Measurements from ENCODE around the gene DCAF15.

The DCAF15 gene

DNA sequence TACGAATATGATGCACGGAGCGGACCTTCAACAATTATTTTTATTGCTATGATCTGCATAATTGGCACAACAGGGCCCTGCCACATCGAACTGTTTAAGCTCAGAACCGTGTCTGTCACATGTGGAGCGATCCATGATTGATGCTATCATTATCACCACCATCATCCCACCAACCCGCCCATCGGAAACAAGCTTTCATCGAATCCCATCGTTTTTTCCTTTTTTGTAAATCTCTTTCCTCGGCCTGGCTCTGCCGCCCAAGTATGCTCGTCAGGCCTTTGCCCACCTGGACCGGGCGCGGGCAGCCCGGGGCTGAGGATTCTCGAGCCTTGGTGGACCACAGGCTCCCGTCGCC, 533 bp upstream of the DCAF15 start:
- no peaks in the 10 kb centered on the region for H3K9me3 ChIP-seq (ENCODE audit: control insufficient read depth in 1 of 2, low read length in 2 of 2)
- no peaks in the 10 kb centered on the region for H3K27me3 ChIP-seq (ENCODE audit: low read depth, low read length)
- H3K27ac ChIP-seq (ENCODE audit: low read length), result no peak overlapping the region
- H3K36me3 ChIP-seq (ENCODE audit: control insufficient read depth in 1 of 2, insufficient read depth in 2 of 2, low read length in 2 of 2), result peaks cover 6 to 23% of the 10 kb centered on the region in 2 donors
- peak overlapping the region; percentile 38 to 76 for H3K4me3 ChIP-seq (ENCODE audit: low read depth in 1 of 2, low read length in 2 of 2)
- peaks cover 7 to 15% of the 10 kb centered on the region in 2 donors for H3K4me1 ChIP-seq (ENCODE audit: control insufficient read depth in 1 of 2, insufficient read depth in 2 of 2, low read length in 2 of 2)

DNA sequence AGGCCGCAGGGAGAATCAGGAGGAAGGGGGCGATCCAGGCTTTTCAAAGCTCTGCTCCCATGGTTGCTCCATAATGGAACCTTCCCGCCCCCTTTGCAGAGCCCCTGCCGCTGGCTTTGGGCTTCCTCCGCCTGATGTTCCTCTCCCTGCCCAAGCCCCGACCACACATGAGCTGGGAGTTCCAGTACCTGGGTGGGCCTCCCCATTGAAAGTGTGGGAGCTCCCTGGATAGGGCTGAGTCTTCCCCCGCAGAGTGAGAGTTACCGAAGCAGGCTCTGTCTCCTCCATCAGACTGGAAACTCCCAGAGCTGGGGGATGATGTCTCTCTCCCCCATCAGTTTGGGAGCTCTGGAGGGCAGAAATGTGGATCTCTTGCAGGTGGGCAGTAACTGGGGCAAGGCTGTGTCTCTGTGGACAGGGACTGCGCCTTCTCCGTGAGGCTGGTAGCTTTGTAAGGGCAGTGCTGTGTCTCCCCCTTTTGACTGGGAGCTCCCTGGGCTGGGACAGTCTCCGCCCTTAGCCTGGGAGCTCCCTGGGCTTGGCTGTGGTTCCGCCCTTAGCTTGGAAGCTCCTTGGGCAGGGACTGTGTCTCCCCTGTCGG, 722 bp downstream of the DCAF15 start:
- peaks cover 11 to 36% of the 10 kb centered on the region in 2 donors for H3K36me3 ChIP-seq (ENCODE audit: control insufficient read depth in 1 of 2, insufficient read depth in 2 of 2, low read length in 2 of 2)
- H3K27ac ChIP-seq (ENCODE audit: low read length), result peak overlapping the region; percentile 45
- no peaks in the 10 kb centered on the region for H3K9me3 ChIP-seq (ENCODE audit: control insufficient read depth in 1 of 2, low read length in 2 of 2)
- no peaks in the 10 kb centered on the region for H3K27me3 ChIP-seq (ENCODE audit: low read depth, low read length)
- peaks cover 7 to 15% of the 10 kb centered on the region in 2 donors for H3K4me1 ChIP-seq (ENCODE audit: control insufficient read depth in 1 of 2, insufficient read depth in 2 of 2, low read length in 2 of 2)
- peak overlapping the region; percentile 75 to 76 for H3K4me3 ChIP-seq (ENCODE audit: low read depth in 1 of 2, low read length in 2 of 2)

- H3K4me3 ChIP-seq (ENCODE audit: low read depth in 1 of 2, low read length in 2 of 2), result no peak overlapping the region
- peaks cover 16 to 40% of the 10 kb centered on the region in 2 donors for H3K36me3 ChIP-seq (ENCODE audit: control insufficient read depth in 1 of 2, insufficient read depth in 2 of 2, low read length in 2 of 2)
- no peak overlapping the region for H3K27ac ChIP-seq (ENCODE audit: low read length)
- no peaks in the 10 kb centered on the region for H3K27me3 ChIP-seq (ENCODE audit: low read depth, low read length)
- H3K9me3 ChIP-seq (ENCODE audit: control insufficient read depth in 1 of 2, low read length in 2 of 2), result no peaks in the 10 kb centered on the region
- H3K4me1 ChIP-seq (ENCODE audit: control insufficient read depth in 1 of 2, insufficient read depth in 2 of 2, low read length in 2 of 2), result peaks cover 7 to 15% of the 10 kb centered on the region in 2 donors
These were observed 1.9 kb downstream of the DCAF15 start for GRCh38 chr19:13954185-13954584.

DNA sequence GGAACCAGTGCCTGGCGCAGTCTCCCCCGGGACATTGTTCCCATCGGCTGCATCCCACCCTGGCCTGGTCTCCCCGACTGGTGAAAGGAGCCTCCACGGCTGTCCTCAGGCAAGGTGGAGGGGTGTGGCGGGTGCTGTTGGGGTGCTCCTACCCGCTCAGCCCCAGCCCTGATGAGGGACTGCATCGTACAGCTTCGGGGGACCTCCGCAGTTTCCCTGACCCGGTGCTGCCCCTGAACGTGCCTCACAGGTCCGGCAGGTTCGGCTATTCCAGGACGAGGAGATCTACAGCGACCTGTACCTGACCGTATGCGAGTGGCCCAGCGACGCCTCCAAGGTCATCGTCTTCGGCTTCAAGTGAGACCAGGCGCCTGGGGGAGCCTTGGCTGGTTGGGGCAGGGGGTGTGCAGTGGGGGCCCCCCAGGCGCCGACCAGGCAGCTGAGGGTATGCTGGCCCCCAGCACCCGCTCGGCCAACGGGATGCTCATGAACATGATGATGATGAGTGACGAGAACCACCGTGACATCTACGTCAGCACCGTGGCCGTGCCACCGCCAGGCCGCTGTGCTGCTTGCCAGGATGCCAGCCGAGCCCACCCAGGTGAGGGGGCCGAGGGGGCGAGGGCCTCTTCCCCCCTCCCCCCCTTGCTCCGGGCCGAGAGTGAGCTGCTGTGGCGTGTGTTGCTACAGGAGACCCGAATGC, 3.5 kb downstream of the DCAF15 start:
- Histone ChIP-seq H3K4me1 (ENCODE audit: control insufficient read depth in 1 of 2, insufficient read depth in 2 of 2, low read length in 2 of 2) (peaks cover 7 to 15% of the 10 kb centered on the region in 2 donors), H3K36me3 (ENCODE audit: control insufficient read depth in 1 of 2, insufficient read depth in 2 of 2, low read length in 2 of 2) (peaks cover 16 to 55% of the 10 kb centered on the region in 2 donors), H3K4me3 (ENCODE audit: low read depth in 1 of 2, low read length in 2 of 2) (no peak overlapping the region), H3K27me3 (ENCODE audit: low read depth, low read length) (no peaks in the 10 kb centered on the region), H3K9me3 (ENCODE audit: control insufficient read depth in 1 of 2, low read length in 2 of 2) (no peaks in the 10 kb centered on the region), H3K27ac (ENCODE audit: low read length) (no peak overlapping the region)

DNA sequence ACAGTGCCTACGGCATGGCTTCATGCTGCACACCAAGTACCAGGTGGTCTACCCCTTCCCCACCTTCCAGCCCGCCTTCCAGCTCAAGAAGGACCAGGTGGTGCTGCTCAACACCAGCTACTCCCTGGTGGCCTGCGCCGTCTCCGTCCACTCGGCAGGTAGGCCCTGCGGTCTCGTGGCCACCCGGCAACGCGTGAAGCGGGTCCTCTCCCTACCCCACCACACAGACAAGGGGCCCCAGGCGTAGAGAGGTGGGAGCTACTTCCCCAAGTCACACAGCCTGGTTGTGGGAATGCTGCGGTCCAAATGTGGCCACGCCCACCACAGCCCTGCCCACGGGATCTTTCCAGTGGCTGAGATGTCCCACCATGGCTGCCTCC, 4.0 kb downstream of the DCAF15 start:
- Histone ChIP-seq H3K27ac (ENCODE audit: low read length) (no peak overlapping the region), H3K4me3 (ENCODE audit: low read depth in 1 of 2, low read length in 2 of 2) (no peak overlapping the region), H3K36me3 (ENCODE audit: control insufficient read depth in 1 of 2, insufficient read depth in 2 of 2, low read length in 2 of 2) (peaks cover 16 to 56% of the 10 kb centered on the region in 2 donors), H3K27me3 (ENCODE audit: low read depth, low read length) (no peaks in the 10 kb centered on the region), H3K4me1 (ENCODE audit: control insufficient read depth in 1 of 2, insufficient read depth in 2 of 2, low read length in 2 of 2) (peaks cover 7 to 15% of the 10 kb centered on the region in 2 donors), H3K9me3 (ENCODE audit: control insufficient read depth in 1 of 2, low read length in 2 of 2) (no peaks in the 10 kb centered on the region)

DNA sequence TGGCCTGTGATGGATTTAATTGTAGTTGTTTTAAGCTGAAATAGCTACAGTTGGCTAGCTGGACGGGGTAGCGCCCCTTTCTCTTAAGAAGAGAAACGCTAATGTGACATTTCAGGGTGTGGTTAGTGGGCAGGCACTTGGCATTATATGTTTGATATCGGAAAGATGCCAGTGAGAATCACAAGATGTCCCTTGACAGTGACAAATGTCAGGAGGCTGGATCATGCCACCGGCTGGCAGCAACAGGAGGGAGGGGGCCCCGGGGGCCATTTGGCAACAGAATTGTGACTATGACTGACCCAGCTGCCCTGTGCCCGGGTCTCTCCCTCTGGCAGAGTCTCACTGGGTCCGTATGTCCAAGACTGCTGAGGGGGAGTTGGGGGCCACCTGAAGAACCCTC, 4.7 kb downstream of the DCAF15 start:
- Histone ChIP-seq H3K4me1 (ENCODE audit: control insufficient read depth in 1 of 2, insufficient read depth in 2 of 2, low read length in 2 of 2) (peaks cover 7 to 14% of the 10 kb centered on the region in 2 donors), H3K27me3 (ENCODE audit: low read depth, low read length) (no peaks in the 10 kb centered on the region), H3K9me3 (ENCODE audit: control insufficient read depth in 1 of 2, low read length in 2 of 2) (no peaks in the 10 kb centered on the region), H3K27ac (ENCODE audit: low read length) (no peak overlapping the region), H3K4me3 (ENCODE audit: low read depth in 1 of 2, low read length in 2 of 2) (no peak overlapping the region), H3K36me3 (ENCODE audit: control insufficient read depth in 1 of 2, insufficient read depth in 2 of 2, low read length in 2 of 2) (peaks cover 16 to 60% of the 10 kb centered on the region in 2 donors)

DNA sequence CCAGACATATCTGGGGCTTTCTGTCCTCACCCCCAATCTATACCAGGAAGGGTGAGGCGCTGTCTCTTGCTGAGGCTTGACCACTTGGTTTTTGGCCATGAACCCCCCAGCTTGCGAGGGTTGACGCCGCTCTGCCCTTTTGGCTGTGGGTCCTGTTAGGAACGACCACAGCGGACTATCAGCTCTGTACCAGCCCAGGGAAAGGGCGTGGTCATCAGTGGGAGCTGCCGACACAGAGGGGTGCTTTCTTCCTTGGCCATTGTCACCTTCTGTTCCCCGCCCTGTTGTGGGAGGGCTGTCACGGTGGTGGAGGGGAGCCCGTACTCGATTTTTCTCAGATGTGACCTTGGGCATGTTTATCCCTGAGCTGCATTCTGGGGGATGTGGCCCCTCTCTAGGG, 5.7 kb downstream of the DCAF15 start:
- H3K27me3 ChIP-seq (ENCODE audit: low read depth, low read length), result no peaks in the 10 kb centered on the region
- H3K36me3 ChIP-seq (ENCODE audit: control insufficient read depth in 1 of 2, insufficient read depth in 2 of 2, low read length in 2 of 2), result peaks cover 16 to 62% of the 10 kb centered on the region in 2 donors
- peaks cover 6 to 16% of the 10 kb centered on the region in 2 donors for H3K4me1 ChIP-seq (ENCODE audit: control insufficient read depth in 1 of 2, insufficient read depth in 2 of 2, low read length in 2 of 2)
- H3K4me3 ChIP-seq (ENCODE audit: low read depth in 1 of 2, low read length in 2 of 2), result no peak overlapping the region
- no peak overlapping the region for H3K27ac ChIP-seq (ENCODE audit: low read length)
- H3K9me3 ChIP-seq (ENCODE audit: control insufficient read depth in 1 of 2, low read length in 2 of 2), result no peaks in the 10 kb centered on the region

DNA sequence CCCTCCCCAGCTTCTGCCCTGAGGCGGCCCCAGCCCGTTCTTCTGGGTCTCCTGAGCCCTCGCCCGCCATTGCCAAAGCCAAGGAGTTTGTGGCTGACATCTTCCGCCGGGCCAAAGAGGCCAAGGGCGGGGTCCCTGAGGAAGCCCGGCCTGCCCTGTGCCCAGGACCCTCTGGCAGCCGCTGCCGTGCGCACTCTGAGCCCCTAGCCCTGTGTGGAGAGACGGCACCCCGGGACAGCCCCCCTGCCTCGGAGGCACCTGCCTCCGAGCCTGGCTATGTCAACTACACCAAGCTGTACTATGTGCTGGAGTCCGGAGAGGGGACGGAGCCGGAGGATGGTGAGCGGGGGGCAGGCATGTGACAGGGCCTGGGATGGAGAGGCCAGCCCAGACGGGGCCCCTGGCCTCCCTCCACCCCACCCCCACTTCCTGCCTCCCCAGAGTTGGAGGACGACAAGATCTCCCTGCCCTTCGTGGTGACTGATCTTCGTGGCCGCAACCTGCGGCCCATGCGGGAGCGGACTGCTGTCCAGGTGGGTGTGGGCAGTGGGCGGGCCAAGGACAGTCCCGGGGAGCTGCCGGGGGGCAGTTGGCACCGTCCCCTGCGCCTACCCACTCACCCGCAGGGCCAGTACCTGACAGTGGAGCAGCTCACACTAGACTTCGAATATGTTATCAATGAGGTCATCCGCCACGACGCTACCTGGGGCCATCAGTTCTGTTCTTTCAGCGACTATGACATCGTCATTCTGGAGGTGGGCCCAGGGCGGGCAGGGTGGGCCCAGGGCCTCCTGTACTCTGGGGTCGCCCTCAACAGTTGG, 7.0 kb downstream of the DCAF15 start:
- Histone ChIP-seq H3K36me3 (ENCODE audit: control insufficient read depth in 1 of 2, insufficient read depth in 2 of 2, low read length in 2 of 2) (peaks cover 16 to 61% of the 10 kb centered on the region in 2 donors), H3K4me3 (ENCODE audit: low read depth in 1 of 2, low read length in 2 of 2) (no peak overlapping the region), H3K9me3 (ENCODE audit: control insufficient read depth in 1 of 2, low read length in 2 of 2) (no peaks in the 10 kb centered on the region), H3K4me1 (ENCODE audit: control insufficient read depth in 1 of 2, insufficient read depth in 2 of 2, low read length in 2 of 2) (peaks cover 0 to 6% of the 10 kb centered on the region in 2 donors), H3K27ac (ENCODE audit: low read length) (no peak overlapping the region), H3K27me3 (ENCODE audit: low read depth, low read length) (no peaks in the 10 kb centered on the region)

GRCh38 chr19:13959962-13960862, 7.9 kb downstream of the DCAF15 start:
- no peaks in the 10 kb centered on the region for H3K27me3 ChIP-seq (ENCODE audit: low read depth, low read length)
- H3K4me3 ChIP-seq (ENCODE audit: low read depth in 1 of 2, low read length in 2 of 2), result no peak overlapping the region
- peaks cover 20 to 61% of the 10 kb centered on the region in 2 donors for H3K36me3 ChIP-seq (ENCODE audit: control insufficient read depth in 1 of 2, insufficient read depth in 2 of 2, low read length in 2 of 2)
- no peak overlapping the region for H3K27ac ChIP-seq (ENCODE audit: low read length)
- H3K4me1 ChIP-seq (ENCODE audit: control insufficient read depth in 1 of 2, insufficient read depth in 2 of 2, low read length in 2 of 2), result peaks cover 0 to 6% of the 10 kb centered on the region in 2 donors
- no peaks in the 10 kb centered on the region for H3K9me3 ChIP-seq (ENCODE audit: control insufficient read depth in 1 of 2, low read length in 2 of 2)

- Histone ChIP-seq H3K27ac (ENCODE audit: low read length) (no peak overlapping the region), H3K36me3 (ENCODE audit: control insufficient read depth in 1 of 2, insufficient read depth in 2 of 2, low read length in 2 of 2) (peaks cover 20 to 61% of the 10 kb centered on the region in 2 donors), H3K4me3 (ENCODE audit: low read depth in 1 of 2, low read length in 2 of 2) (no peak overlapping the region), H3K4me1 (ENCODE audit: control insufficient read depth in 1 of 2, insufficient read depth in 2 of 2, low read length in 2 of 2) (peaks cover 0 to 6% of the 10 kb centered on the region in 2 donors), H3K27me3 (ENCODE audit: low read depth, low read length) (no peaks in the 10 kb centered on the region), H3K9me3 (ENCODE audit: control insufficient read depth in 1 of 2, low read length in 2 of 2) (no peaks in the 10 kb centered on the region)
These were observed 8.8 kb downstream of the DCAF15 start for GRCh38 chr19:13960863-13961784.
